Measurements from ENCODE around the gene RNF121.

DNA sequence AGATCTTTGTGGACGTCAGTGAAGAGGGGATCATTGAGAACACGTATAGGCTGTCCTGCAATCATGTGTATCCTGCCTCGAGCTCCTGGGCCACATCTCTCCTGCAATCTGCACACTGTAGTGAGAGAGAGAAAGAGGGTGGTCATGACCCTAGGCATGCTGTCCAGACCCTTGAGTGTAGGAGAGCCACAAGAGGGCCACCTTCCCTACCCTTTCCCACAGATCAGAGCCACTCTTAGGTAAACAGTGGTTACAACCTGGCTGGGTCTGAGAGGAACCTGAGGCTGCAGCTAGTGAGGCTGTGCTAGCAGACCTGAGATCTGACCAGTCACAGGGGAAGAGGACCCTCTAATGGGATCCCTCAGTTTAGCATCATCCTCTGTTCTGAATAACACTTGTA lies 65.9 kb downstream of the RNF121 start:
- TF ChIP-seq POLR2A (IDR thresholded peaks at IDR 0.05) (no peak), EP300 (IDR thresholded peaks at IDR 0.05) (no peak)
- TF ChIP-seq, protein P1, sequence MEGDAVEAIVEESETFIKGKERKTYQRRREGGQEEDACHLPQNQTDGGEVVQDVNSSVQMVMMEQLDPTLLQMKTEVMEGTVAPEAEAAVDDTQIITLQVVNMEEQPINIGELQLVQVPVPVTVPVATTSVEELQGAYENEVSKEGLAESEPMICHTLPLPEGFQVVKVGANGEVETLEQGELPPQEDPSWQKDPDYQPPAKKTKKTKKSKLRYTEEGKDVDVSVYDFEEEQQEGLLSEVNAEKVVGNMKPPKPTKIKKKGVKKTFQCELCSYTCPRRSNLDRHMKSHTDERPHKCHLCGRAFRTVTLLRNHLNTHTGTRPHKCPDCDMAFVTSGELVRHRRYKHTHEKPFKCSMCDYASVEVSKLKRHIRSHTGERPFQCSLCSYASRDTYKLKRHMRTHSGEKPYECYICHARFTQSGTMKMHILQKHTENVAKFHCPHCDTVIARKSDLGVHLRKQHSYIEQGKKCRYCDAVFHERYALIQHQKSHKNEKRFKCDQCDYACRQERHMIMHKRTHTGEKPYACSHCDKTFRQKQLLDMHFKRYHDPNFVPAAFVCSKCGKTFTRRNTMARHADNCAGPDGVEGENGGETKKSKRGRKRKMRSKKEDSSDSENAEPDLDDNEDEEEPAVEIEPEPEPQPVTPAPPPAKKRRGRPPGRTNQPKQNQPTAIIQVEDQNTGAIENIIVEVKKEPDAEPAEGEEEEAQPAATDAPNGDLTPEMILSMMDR (IDR thresholded peaks at IDR 0.05), result no peak
